T-helper 17 cell (primary cell): ENCODE data around the gene RABL3. TPM values are rescaled to one million over a fixed set of nuclear protein-coding genes. Genes with fewer than 3 reads are reported as not detected.
A peak's percentile ranks its signal among the peaks of the same experiment; 100 is the strongest.
"Not testable (repeated sequence)": the region's sequence is repeated elsewhere in the genome, so short reads cannot be mapped to it uniquely, and the experiment has no call there.

Experiments used
- ATAC-seq: fragments of 150-1000 bp; cut with Tn5 transposase; 2 replicates; pipeline ENCODE4 v1.10.0; 2021; ENCODE audit warnings: mild to moderate bottlenecking, moderate library complexity
- DNase-seq, 3 donors: peaks; one replicate each; pipeline versions ENCODE4 v3.0.0 to v3.0.0-alpha.2; 2020 to 2021
- H3K9me3 ChIP-seq: one replicate; pipeline ENCODE4 v1.7.0; 2013; ENCODE audit warnings: low read length, mild to moderate bottlenecking; ENCODE audit not compliant: control insufficient read depth, poor library complexity, severe bottlenecking
- H3K27ac Mint-ChIP-seq: one replicate; pipeline ENCODE4 v1.8.0; 2022; ENCODE audit warnings: mild to moderate bottlenecking, moderate library complexity, mixed read lengths
- H3K27me3 Mint-ChIP-seq: one replicate; pipeline ENCODE4 v1.8.0; 2022; ENCODE audit warnings: mixed read lengths
- H3K36me3 Mint-ChIP-seq: one replicate; pipeline ENCODE4 v1.8.0; 2022; ENCODE audit warnings: low read depth, mixed read lengths
- H3K4me1 Mint-ChIP-seq: one replicate; pipeline ENCODE4 v1.8.0; 2022; ENCODE audit warnings: mild to moderate bottlenecking, mixed read lengths
- H3K4me3 Mint-ChIP-seq: one replicate; pipeline ENCODE4 v1.8.0; 2022; ENCODE audit warnings: mild to moderate bottlenecking, moderate library complexity, mixed read lengths
- total RNA-seq, 4 donors: library from RNA in 2 of 4; stranded (reverse) in 2 of 4; gene quantifications; one replicate each; pipeline ENCODE4 v1.2.3 and lab custom pipeline; 2022 to 2026

The RABL3 gene
- total RNA-seq, 2 donors from 2014 or later = 17.3 to 17.8 TPM

DNA sequence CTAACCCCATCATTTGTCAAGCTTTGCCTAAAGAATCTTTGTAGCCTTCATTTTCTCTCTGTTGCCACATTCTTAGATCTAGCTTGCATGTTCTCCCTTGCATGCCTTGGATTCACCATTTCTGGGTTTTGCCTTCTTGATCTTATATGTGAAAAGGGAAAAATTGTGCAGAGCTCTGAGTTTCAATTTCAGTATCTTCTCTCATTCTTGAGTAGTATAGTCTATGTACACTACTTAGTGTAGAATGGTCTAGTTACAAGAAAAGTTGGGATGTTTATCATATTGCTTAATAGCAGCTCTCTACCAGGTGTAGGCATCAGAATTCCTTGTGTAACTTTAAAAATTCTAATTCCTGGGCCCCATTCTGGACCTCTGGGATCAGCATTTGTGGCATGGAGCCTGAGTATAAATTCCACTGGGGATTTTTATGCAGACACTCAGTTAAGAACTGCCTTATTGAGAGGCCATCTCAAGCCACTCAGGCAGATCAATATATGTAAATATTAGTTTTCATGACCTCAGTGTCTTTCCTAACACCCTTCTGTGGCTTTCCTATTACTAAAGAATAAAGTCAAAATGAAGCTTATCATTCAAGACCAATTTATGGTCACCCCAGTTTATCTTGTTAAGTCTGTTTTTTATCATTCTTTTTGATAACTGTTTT lies 23.6 kb upstream of the RABL3 start:
- ATAC-seq (no peak), DNase-seq (no peak)
- Mint-ChIP-seq H3K27ac (no peak overlapping the region), H3K27me3 (no peaks in the 10 kb centered on the region), H3K36me3 (peaks cover 2% of the 10 kb centered on the region), H3K4me3 (no peak overlapping the region), H3K4me1 (peaks cover 49% of the 10 kb centered on the region)
- no peaks in the 10 kb centered on the region for H3K9me3 ChIP-seq

DNA sequence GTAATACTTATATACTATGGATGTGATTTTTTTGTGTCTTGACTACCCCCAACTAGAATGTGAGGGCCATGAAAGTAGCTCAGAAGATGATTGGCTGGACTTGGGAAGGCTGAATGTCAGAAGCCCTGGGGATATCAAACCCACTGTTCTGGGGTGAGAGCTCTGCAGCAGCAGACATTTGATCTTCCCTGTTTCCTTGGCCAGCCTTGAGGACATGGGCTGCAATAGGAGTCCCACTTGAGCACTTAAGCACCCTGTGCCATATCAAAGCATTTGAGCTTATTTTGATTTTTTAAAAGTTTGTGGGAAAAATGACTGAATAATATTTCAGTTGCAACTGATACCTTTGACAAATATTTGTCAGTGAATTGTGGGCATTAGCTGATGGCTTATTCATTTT lies 21.9 kb upstream of the RABL3 start:
- no peak for ATAC-seq
- Mint-ChIP-seq H3K27ac (peak overlapping the region; percentile 53), H3K4me1 (peaks cover 55% of the 10 kb centered on the region), H3K4me3 (no peak overlapping the region), H3K27me3 (no peaks in the 10 kb centered on the region), H3K36me3 (peaks cover 2% of the 10 kb centered on the region)
- no peak for DNase-seq
- H3K9me3 ChIP-seq = no peaks in the 10 kb centered on the region

GRCh38 chr3:120763601-120764000 lies 21.3 kb upstream of the RABL3 start:
- peak overlapping the region; percentile 53 for H3K27ac Mint-ChIP-seq
- no peak for ATAC-seq

GRCh38 chr3:120762615-120763014 lies 20.3 kb upstream of the RABL3 start:
- ATAC-seq (no peak), DNase-seq (no peak)
- H3K9me3 ChIP-seq = no peaks in the 10 kb centered on the region
- Mint-ChIP-seq H3K27ac (no peak overlapping the region), H3K36me3 (peaks cover 2% of the 10 kb centered on the region), H3K4me3 (no peak overlapping the region), H3K4me1 (peaks cover 50% of the 10 kb centered on the region), H3K27me3 (no peaks in the 10 kb centered on the region)

More at GRCh38 chr3:120763601-120764000, 21.3 kb upstream of the RABL3 start:
- no peak for DNase-seq
- Mint-ChIP-seq H3K4me3 (no peak overlapping the region), H3K4me1 (peaks cover 55% of the 10 kb centered on the region), H3K27me3 (no peaks in the 10 kb centered on the region), H3K36me3 (peaks cover 2% of the 10 kb centered on the region)
- no peaks in the 10 kb centered on the region for H3K9me3 ChIP-seq

GRCh38 chr3:120758551-120758950 lies 16.2 kb upstream of the RABL3 start:
- H3K27ac Mint-ChIP-seq, DNase-seq, H3K4me3 Mint-ChIP-seq, H3K36me3 Mint-ChIP-seq, H3K27me3 Mint-ChIP-seq, H3K9me3 ChIP-seq, ATAC-seq: not testable (repeated sequence)
- H3K4me1 Mint-ChIP-seq = peaks cover 39% of the 10 kb centered on the region

- peaks cover 4% of the 10 kb centered on the region for H3K36me3 Mint-ChIP-seq
- H3K4me1 Mint-ChIP-seq = peaks cover 34% of the 10 kb centered on the region
- ATAC-seq (no peak), DNase-seq (no peak)
- no peak overlapping the region for H3K4me3 Mint-ChIP-seq
- no peaks in the 10 kb centered on the region for H3K27me3 Mint-ChIP-seq
- H3K9me3 ChIP-seq = no peaks in the 10 kb centered on the region
- no peak overlapping the region for H3K27ac Mint-ChIP-seq
Measured at GRCh38 chr3:120756061-120756460, 13.7 kb upstream of the RABL3 start.

GRCh38 chr3:120753810-120754209 lies 11.5 kb upstream of the RABL3 start:
- Mint-ChIP-seq H3K4me3 (no peak overlapping the region), H3K36me3 (peaks cover 4% of the 10 kb centered on the region), H3K27me3 (no peaks in the 10 kb centered on the region), H3K4me1 (peaks cover 18% of the 10 kb centered on the region), H3K27ac (peak overlapping the region; percentile 8)
- ATAC-seq (no peak), DNase-seq (no peak)
- H3K9me3 ChIP-seq = no peaks in the 10 kb centered on the region

DNA sequence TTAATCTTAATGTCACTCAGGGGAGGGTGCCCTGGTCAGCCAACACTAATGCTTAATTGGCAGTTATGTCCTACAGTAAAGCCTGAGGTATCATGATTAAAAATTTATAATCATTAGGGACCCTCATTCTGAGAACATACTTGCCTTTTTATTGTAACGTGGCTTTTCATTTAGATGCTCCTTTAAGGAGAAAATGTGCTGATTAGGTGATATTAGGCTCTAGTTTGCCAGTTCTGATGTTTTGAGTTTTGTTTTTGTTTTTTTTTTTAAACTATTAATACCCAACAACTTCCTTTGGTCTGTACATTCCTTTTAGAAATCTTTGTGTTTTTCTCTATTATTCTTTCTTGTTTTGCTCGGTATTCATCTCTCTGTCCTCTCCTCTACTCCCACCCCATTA lies 10.5 kb upstream of the RABL3 start:
- H3K36me3 Mint-ChIP-seq = peaks cover 2% of the 10 kb centered on the region
- no peak for ATAC-seq
- H3K9me3 ChIP-seq = no peaks in the 10 kb centered on the region
- H3K27ac Mint-ChIP-seq = no peak overlapping the region
- no peak overlapping the region for H3K4me3 Mint-ChIP-seq
- H3K4me1 Mint-ChIP-seq = peaks cover 18% of the 10 kb centered on the region
- no peak for DNase-seq
- H3K27me3 Mint-ChIP-seq = no peaks in the 10 kb centered on the region

DNA sequence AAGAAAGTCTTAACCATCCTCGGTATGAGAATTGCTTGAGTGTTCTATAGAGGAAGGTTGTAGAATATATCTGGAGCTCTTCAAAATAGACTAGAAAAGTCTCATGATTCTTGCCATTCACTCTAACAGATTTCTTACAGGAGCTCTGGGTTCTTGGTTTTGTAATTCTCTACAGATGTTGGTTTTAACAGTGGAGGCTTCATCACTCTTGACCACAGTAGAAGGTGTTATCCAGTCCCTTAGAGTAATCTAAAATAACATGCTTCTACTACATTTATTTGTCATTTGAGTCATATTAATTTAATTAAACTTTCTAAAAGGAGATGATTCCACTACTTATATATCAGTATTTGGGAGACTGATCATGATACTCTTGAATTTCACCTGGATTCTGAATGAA lies 9.9 kb upstream of the RABL3 start:
- no peak overlapping the region for H3K4me3 Mint-ChIP-seq
- ATAC-seq = no peak
- H3K36me3 Mint-ChIP-seq = peaks cover 2% of the 10 kb centered on the region
- DNase-seq = no peak
- H3K27ac Mint-ChIP-seq = no peak overlapping the region
- H3K9me3 ChIP-seq = no peaks in the 10 kb centered on the region
- H3K4me1 Mint-ChIP-seq = peaks cover 18% of the 10 kb centered on the region
- no peaks in the 10 kb centered on the region for H3K27me3 Mint-ChIP-seq

DNA sequence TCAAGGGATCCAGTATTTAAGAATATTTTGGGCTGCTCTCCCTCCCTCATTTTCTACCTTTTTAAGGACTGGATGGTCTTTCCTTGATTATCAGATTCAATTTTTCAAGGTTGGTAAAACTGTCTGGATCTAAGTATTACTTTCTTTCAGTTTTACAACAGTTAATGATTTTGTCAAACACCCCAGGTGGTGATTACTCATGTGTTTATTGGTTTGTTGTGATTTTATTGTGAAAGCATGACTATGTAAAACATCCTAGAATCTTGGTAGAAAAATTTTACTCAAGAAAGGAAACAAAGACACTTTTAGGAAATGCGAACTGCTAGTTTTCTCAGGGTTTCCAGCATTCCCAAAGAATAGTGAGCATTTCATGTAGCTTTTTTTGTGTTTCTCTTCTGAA lies 7.5 kb upstream of the RABL3 start:
- DNase-seq = no peak
- Mint-ChIP-seq H3K27ac (no peak overlapping the region), H3K4me1 (peaks cover 14% of the 10 kb centered on the region), H3K4me3 (no peak overlapping the region), H3K27me3 (no peaks in the 10 kb centered on the region), H3K36me3 (peaks cover 2% of the 10 kb centered on the region)
- H3K9me3 ChIP-seq = no peaks in the 10 kb centered on the region
- no peak for ATAC-seq

GRCh38 chr3:120745466-120745865 lies 3.1 kb upstream of the RABL3 start:
- no peak overlapping the region for H3K4me3 Mint-ChIP-seq
- no peak for ATAC-seq
- peaks cover 34% of the 10 kb centered on the region for H3K4me1 Mint-ChIP-seq

DNA sequence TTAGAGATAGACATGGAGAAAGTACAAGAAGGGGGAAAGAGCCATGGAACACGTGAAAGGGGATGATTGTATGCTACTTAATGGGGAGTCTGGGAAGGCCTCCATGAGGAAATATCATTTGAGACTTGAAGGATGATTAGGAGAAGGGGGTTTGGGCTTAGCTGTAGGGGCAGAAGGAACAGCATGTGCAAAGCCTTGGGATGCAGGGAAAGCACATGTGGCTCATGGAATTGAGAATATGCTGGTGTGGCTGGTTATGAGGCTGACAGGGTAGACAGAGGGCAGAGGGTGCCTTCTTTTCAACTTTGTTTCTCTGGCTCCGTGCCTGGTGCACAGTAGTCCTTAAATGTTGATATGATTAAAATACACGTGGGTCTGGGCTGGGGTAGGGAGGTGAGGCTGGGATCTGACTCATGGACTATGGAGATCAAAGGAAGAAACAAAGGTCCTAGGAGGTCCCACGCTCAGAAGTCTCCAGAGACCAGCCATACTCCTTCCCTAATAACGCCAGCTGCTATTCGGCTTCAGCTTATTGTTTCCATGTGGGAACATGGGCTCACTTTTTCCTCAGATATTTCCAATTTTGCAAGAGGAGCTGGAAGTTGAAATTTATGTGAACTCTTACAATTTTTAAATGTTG lies 1.4 kb upstream of the RABL3 start:
- DNase-seq (no peak), ATAC-seq (no peak)
- H3K4me3 Mint-ChIP-seq = peak overlapping the region; percentile 95
- H3K4me1 Mint-ChIP-seq = peaks cover 32% of the 10 kb centered on the region
- no peaks in the 10 kb centered on the region for H3K9me3 ChIP-seq
- no peaks in the 10 kb centered on the region for H3K27me3 Mint-ChIP-seq
- H3K36me3 Mint-ChIP-seq = peaks cover 2% of the 10 kb centered on the region
- H3K27ac Mint-ChIP-seq = peak overlapping the region; percentile 99

More at GRCh38 chr3:120745466-120745865, 3.1 kb upstream of the RABL3 start:
- Mint-ChIP-seq H3K36me3 (peaks cover 2% of the 10 kb centered on the region), H3K27ac (peak overlapping the region; percentile 99), H3K27me3 (no peaks in the 10 kb centered on the region)
- DNase-seq = no peak
- no peaks in the 10 kb centered on the region for H3K9me3 ChIP-seq

DNA sequence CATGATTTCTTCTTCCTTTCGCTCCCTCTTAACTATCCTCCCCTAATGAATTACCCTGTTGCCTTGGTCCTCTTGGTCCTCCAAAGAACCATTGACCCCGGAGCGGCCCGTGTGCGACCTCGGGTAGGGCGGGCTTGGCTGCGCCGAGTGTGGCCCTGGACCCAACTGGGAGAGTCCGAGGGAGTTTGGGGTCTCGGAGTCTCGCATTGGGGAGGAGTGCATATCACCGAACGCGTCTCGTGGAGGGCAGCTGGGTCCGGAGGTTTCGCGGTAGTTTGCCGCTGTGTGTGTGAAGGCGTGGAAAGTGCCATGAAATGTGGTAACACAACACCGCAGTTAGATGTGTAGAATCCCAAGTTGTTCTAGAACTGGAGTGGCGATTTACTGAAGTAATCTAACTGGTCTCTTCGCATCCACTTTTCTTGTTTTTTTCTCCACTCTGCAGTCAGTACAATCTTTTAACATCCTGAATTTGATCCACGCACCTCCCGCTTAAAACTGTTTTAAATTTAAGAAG lies 591 bp upstream of the RABL3 start:
- H3K9me3 ChIP-seq = no peaks in the 10 kb centered on the region
- peak; percentile 10 for ATAC-seq
- Mint-ChIP-seq H3K27ac (peak overlapping the region; percentile 99), H3K36me3 (peaks cover 2% of the 10 kb centered on the region), H3K4me3 (peak overlapping the region; percentile 95), H3K4me1 (peaks cover 32% of the 10 kb centered on the region), H3K27me3 (no peaks in the 10 kb centered on the region)
- peak in 1 of 3 donors; percentile 18 for DNase-seq

- DNase-seq (no peak), ATAC-seq (peak; percentile 27)
- Mint-ChIP-seq H3K27me3 (no peaks in the 10 kb centered on the region), H3K4me1 (peaks cover 32% of the 10 kb centered on the region), H3K4me3 (peak overlapping the region; percentile 95), H3K27ac (peak overlapping the region; percentile 99), H3K36me3 (peaks cover 4% of the 10 kb centered on the region)
- H3K9me3 ChIP-seq = no peaks in the 10 kb centered on the region
Measured at GRCh38 chr3:120741837-120742197, 499 bp downstream of the RABL3 start.
